ENCODE data around the gene FGFR3. TPM values are rescaled to one million over a fixed set of nuclear protein-coding genes. Genes with fewer than 3 reads are reported as not detected.

Gene FGFR3
- total RNA-seq, 1 donor from 2014 or later: 6.4 TPM

DNA sequence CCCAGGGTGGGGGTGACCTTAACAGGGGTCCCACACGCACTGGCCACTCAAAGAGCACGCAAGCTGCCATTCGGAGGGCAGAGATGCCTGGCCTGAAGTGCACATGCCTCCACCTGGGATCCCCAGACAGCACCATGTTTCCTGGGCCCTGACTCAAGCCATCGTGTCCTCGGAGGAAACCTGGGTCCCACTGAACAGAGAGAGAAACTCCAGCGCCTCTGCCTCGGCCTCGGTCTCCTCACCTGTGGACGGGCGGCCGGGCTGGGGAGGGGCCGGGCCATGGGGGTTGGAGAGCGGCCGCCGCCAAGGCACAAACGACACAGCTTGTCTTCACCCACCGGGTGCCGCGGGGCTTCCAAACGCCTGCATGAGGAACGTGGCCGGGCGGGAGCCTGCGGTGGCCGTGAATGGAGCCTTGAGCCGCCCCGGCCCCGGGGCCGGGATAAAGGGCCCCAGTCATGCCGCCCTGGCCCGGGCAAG lies 30.0 kb upstream of the FGFR3 start:
- TF ChIP-seq CTCF (IDR thresholded peaks at IDR 0.05): no peak
- no peaks in the 10 kb centered on the region for H3K27me3 Mint-ChIP-seq (ENCODE audit: unreplicated experiment)
- no peak overlapping the region for H3K4me3 Mint-ChIP-seq (ENCODE audit: unreplicated experiment)
- no peaks in the 10 kb centered on the region for H3K9me3 Mint-ChIP-seq (ENCODE audit: unreplicated experiment)
- DNase-seq (ENCODE audit: extremely low spot score, unreplicated experiment): no peak
- no peaks in the 10 kb centered on the region for H3K36me3 Mint-ChIP-seq (ENCODE audit: unreplicated experiment)
- H3K27ac Mint-ChIP-seq (ENCODE audit: unreplicated experiment): no peak overlapping the region
- H3K4me1 Mint-ChIP-seq (ENCODE audit: unreplicated experiment): peaks cover 3% of the 10 kb centered on the region

GRCh38 chr4:1763550-1764080 lies 29.5 kb upstream of the FGFR3 start:
- H3K9me3 Mint-ChIP-seq (ENCODE audit: unreplicated experiment): no peaks in the 10 kb centered on the region
- DNase-seq (ENCODE audit: extremely low spot score, unreplicated experiment): no peak
- H3K27ac Mint-ChIP-seq (ENCODE audit: unreplicated experiment): no peak overlapping the region
- TF ChIP-seq CTCF (IDR thresholded peaks at IDR 0.05): no peak
- no peaks in the 10 kb centered on the region for H3K36me3 Mint-ChIP-seq (ENCODE audit: unreplicated experiment)
- no peak overlapping the region for H3K4me3 Mint-ChIP-seq (ENCODE audit: unreplicated experiment)
- no peaks in the 10 kb centered on the region for H3K27me3 Mint-ChIP-seq (ENCODE audit: unreplicated experiment)
- H3K4me1 Mint-ChIP-seq (ENCODE audit: unreplicated experiment): peaks cover 5% of the 10 kb centered on the region

- Mint-ChIP-seq H3K27ac (ENCODE audit: unreplicated experiment) (no peak overlapping the region), H3K4me1 (ENCODE audit: unreplicated experiment) (peaks cover 5% of the 10 kb centered on the region)
Observed at GRCh38 chr4:1764670-1765069, 28.4 kb upstream of the FGFR3 start.

DNA sequence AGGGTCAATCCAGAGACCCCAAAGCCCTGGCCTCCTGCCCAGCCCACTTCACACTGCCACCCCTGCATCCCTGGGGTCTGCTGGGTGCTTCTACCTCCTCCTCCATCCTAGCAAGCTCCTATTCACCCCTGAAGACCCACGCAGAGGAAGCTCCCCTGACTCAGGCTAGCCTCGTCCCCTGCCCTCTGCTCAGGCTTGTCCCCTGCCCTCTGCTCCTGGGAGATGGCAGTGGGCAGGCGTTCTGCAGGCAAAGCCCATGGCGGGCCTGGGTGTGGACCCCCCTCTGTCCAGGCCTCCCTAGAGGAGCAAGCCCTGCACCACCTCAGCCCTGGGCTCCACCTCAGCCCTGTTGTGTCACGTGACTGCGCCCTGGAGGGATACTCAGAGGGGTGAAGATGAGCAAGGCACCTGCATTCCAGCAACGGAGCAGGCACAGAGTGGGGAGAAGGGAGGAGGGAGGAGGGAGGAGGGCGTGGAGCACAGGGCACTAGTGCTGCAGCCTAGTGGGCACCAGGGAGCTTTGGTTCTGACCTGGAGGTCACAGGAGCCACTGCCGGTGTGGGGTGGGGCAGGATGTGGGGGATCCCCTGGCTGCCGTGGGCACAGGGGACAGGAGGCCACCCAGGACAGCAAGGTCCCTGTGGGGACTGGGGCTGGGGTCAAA lies 27.6 kb upstream of the FGFR3 start:
- Mint-ChIP-seq H3K36me3 (ENCODE audit: unreplicated experiment) (no peaks in the 10 kb centered on the region), H3K27me3 (ENCODE audit: unreplicated experiment) (no peaks in the 10 kb centered on the region), H3K27ac (ENCODE audit: unreplicated experiment) (no peak overlapping the region), H3K9me3 (ENCODE audit: unreplicated experiment) (no peaks in the 10 kb centered on the region), H3K4me1 (ENCODE audit: unreplicated experiment) (peaks cover 5% of the 10 kb centered on the region), H3K4me3 (ENCODE audit: unreplicated experiment) (no peak overlapping the region)
- no peak for DNase-seq (ENCODE audit: extremely low spot score, unreplicated experiment)
- TF ChIP-seq CTCF (IDR thresholded peaks at IDR 0.05): no peak

More at GRCh38 chr4:1764670-1765069, 28.4 kb upstream of the FGFR3 start:
- no peak for TF ChIP-seq CTCF (IDR thresholded peaks at IDR 0.05)
- Mint-ChIP-seq H3K27me3 (ENCODE audit: unreplicated experiment) (no peaks in the 10 kb centered on the region), H3K9me3 (ENCODE audit: unreplicated experiment) (no peaks in the 10 kb centered on the region), H3K4me3 (ENCODE audit: unreplicated experiment) (no peak overlapping the region), H3K36me3 (ENCODE audit: unreplicated experiment) (no peaks in the 10 kb centered on the region)
- DNase-seq (ENCODE audit: extremely low spot score, unreplicated experiment): no peak
